Left hindlimb (tissue), 1 donor: Measurements from ENCODE around the gene VAMP5.
A peak's percentile ranks its signal among the peaks of the same experiment; 100 is the strongest.
"Not testable (repeated sequence)": the region's sequence is repeated elsewhere in the genome, so short reads cannot be mapped to it uniquely, and the experiment has no call there.

Experiments
- DNase-seq: peaks from one replicate; pipeline ENCODE4 v3.0.0-alpha.2; 2018

Gene VAMP5

DNA sequence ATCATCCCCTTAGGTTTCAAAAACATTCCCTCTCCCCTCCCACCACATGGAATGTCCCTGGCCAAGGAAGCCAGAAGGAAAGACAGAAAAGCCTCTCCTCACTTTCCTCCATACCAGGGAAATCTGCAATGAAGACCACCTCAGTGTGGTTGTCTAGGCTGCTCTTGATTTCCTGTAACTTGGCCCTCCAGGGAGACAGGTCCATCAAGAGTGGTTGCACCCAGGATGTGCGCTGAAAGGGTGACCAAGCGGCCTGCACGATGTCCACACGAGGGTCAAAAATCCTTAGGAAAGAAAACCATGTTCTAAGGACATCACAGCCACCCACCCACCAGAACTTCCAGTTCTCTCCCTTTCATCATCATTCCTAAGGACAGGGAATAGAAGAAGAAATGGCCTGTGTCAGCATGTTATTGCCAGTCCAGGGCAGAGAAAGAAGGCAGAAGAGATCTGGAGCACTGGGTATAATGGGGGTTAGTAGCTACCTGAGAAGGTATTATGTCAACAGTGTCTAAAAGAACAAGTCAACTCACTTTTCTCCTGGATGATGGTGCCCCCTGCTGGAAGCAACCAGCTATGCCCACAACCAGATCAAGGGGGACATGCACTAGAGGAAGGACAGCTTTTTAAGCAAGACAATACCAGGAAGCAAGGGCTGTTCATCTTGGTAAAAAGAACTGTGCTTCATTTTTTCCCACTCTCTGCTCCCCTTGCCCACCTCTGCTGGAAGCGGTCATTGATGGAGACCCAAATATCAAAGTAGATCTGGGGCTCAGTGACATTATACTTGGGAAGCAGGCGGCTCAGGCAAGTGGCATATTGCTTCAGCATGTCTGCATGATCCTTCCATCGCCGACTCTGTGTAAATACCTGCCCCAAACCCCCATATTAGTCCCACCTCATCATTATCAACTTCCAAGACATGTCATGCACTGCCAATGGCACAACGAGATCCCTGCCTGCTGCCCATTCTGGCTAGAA is 32.2 kb upstream of the VAMP5 start:
- DNase-seq, result peak; percentile 76

- DNase-seq, result no peak
Observed at GRCh38 chr2:85553184-85553583, 31.0 kb upstream of the VAMP5 start.

- DNase-seq, result no peak
Observed at GRCh38 chr2:85554980-85555612, 29.1 kb upstream of the VAMP5 start.

DNA sequence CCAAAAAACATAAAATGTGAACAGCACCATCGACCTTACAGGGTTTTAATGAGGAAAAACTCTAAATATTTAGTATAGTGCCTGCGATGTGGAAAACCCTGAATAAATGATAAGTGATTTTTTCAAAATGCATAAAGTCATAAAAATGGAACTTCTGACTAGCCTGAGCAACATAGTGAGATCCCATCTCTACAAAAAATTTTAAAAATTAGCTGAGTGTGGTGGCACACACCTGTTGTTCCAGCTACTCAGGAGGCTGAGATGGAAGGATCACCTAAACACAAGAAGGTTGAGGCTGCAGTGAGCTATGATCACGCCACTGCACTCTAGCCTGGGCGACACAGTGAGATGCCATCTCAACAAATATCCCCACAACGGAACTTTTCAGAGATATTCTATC is 27.1 kb upstream of the VAMP5 start:
- DNase-seq, result no peak

DNA sequence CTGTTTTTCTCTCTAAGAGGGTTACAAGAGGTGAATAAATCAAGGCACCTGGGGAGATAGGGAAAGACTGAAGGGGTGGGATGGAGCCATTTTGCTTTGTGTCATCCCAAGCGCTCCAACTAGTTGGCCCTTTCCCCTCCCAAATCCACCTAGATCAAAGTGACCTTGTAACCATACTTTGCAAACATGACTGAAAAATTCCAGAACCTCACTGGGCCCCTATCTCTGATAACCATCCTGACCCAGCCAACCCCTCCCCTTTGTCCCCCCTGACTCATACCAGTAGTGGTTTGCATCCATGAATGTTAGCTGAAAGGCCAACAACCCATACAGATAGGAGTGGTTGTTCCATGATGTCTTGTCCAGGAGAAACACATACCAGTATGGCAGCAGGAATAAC is 26.1 kb upstream of the VAMP5 start:
- no peak for DNase-seq

GRCh38 chr2:85560403-85560726 is 23.9 kb upstream of the VAMP5 start:
- not testable (repeated sequence) for DNase-seq

DNA sequence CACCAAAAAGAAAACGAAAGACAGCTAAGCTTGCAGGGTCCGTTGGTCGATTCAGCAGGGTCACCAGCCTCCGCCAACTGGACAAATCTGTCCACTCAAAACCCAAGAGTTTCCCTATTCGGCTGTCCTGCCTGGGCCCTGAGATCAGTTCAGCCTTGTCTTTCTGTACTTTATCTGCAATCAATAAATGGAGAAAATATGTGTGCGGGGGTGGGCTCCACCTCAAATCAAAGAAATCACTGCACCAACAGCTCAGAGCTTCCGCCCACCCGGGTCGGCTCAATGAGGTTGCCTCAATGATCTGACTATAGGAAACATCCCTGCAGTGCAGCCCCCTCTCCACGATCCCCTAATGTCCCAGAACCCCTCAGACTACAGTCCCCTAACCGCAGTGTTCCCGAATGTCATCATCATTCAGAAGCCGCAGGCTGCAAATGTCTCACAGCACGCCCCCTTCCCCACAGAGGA is 23.4 kb upstream of the VAMP5 start:
- DNase-seq, result no peak

GRCh38 chr2:85561280-85562212 is 22.7 kb upstream of the VAMP5 start, which contains the start of gene GGCX:
GGCX (minus strand) TSS chr2:85561493; CDS start chr2:85561428, 65 bp downstream.
- peak; percentile 96 for DNase-seq

DNA sequence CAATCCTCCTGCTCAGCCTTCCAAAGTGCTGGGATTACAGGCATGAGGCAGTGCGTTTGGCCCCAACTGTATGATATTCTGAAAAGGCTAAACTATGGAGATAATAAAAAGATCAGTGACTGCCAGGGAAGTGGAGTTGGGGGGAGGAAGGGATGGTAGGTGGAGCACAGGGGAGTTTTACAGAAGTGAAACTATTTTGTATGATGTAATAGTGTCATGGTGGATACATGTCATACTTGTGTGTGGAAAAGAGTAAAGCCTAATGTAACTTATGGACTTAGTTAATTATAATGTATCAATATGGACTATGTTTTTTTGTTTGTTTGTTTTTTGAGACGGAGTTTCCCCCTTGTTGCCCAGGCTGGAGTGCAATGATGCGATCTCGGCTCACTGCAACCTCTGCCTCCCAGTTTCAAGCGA is 20.1 kb upstream of the VAMP5 start:
- DNase-seq, result no peak

DNA sequence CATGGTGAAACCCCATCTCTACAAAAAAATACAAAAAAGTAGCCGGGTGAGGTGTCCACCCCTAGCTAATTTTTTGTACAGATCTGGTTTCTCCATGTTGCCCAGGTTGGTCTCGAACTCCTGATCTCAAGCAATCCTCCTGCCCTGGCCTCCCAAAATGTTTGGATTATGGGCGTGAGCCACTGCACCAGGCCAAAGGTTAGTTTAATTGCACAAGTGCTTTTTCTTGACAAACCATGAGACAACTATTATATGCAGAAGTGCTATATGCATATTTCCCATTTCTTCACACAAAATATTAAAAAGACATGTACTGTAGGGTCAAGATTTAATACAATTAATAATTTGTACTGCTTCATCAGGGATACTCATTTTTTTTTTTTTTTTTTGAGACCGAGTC is 18.0 kb upstream of the VAMP5 start:
- no peak for DNase-seq

- no peak for DNase-seq
Observed at GRCh38 chr2:85575739-85576138, 8.5 kb upstream of the VAMP5 start.

DNA sequence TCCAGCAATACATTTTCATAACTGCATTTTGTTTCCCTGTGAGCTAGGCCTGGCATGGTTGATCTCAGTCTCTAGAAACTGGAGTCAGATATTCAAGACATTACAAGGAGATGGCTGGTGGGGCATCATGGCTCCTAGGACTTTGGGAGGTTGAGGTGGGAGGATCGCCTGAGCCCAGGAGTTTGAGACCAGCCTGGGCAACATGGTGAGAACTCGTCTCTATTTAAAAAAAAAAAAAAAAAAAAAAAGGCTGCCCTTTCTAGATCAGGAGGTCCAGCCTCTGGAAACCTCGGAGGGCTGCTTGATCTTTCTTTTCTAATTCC is 7.2 kb upstream of the VAMP5 start:
- DNase-seq, result no peak

- no peak for DNase-seq
Observed at GRCh38 chr2:85577386-85578242, 6.6 kb upstream of the VAMP5 start, which contains the start of gene VAMP8. VAMP8 (plus strand) TSS chr2:85577586; CDS start chr2:85577647, 61 bp downstream.

DNA sequence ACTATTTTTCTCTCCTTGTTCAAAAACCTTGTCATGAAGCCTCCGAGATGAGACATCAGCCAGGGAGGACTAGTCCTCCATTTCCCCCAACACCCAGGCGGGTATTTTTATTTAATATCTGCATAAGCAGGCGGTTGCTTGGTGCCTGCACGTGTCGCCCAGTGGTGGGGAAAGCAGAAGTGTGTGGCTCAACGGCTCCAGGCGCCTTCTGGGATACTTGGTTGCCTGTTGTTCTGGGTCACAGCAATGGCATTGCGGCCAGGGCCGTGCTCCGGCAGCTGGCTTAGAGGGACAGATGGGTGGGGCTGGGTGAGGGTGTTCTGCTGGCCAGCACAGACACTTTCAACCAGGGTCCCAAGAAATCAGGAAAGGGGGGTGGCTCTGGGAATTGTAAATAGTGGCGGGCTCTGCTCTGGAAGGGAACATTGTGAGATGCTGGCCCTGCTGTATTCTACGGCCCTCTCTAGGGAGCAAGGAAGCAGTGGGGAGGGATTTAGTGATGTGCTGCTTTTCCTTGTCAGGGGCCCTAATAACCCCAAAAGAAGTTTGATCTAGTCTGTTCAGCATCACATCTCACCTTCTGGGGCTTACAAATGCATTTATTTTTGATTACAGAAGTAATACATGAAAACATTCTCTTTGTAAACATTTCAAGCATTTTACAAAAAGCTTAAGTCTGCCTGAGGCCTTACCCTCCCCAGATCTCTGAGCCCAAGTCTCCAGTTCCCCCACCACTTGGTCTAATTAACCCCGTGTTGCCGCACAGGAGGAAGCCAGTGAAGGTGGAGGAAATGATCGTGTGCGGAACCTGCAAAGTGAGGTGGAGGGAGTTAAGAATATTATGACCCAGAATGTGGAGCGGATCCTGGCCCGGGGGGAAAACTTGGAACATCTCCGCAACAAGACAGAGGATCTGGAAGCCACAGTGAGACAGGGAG is 5.7 kb upstream of the VAMP5 start:
- no peak for DNase-seq

- no peak for DNase-seq
Observed at GRCh38 chr2:85579266-85579935, 4.8 kb upstream of the VAMP5 start.

DNA sequence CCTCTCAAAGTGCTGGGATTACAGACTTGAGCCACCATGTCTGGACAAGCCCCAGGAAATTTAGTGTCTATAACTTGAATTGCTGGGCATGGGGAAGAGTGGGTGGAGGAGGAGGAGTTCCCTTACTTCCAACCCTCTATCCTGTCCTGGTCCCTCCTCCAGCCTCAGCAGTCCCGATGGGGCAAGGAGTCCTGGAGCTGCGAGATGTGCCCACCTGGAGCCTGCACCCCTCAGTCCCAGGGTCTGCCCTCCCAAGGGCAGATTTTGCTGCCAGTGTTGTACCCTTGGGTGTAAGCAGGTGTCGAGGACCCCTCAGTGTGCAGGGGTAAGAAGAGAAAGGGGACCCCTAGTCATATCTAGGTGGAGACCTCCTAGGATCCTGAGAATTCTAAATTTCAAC is 4.0 kb upstream of the VAMP5 start:
- DNase-seq, result no peak

- DNase-seq, result no peak
Observed at GRCh38 chr2:85582492-85582891, 1.7 kb upstream of the VAMP5 start.

DNA sequence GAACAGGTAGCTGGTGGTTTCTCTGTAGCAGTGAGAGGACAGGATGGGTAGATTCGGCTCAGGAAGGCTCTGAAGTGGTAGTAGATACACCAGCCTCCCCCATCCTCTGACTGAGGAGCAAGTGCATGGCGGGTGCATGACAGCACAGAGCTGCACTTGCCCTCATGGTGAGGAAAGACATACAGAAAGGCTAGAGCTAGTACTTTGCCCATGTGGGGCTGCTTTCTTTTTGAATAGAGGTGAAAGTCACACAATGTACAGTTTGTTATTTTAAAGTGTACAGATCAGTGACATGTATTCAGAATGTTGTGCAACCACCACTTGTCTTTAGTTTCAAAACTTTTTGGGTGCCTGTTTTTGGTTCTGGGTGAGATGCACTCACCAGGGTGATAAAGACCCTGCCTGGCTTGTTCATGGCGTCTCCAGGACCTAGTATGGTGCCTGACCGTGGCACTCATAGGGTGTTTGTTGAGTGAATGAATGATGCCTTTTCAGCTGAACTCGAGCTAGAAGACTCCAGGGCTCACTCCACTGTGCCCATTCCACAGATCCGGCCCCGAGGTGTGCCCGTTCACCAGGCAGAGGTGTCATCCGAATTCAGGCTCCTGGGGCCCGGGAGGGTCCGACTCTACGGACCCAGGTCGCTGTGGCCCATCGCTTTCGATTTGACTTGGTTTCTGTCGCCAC is 421 bp upstream of the VAMP5 start:
- no peak for DNase-seq
